HEK293 (cell line): ENCODE measurements around the gene DPYD.

ENCODE experiments used
- CTCF ChIA-PET: fragments of 350-600 bp; formaldehyde crosslinking; extraction: SDS; loops from one replicate; lab custom pipeline; 2021; ENCODE audit warnings: antibody characterized with exemption; lab: Yijun Ruan, JAX
- POLR2A ChIA-PET: fragments of 300-600 bp; formaldehyde crosslinking; extraction: SDS; loops from one replicate; lab custom pipeline; 2020; ENCODE audit warnings: antibody characterized with exemption, inconsistent platforms; lab: Yijun Ruan, JAX
- H3K27ac ChIP-seq: fragments of 200-500 bp; sonication (Bioruptor generic); 2 replicates; pipeline ENCODE4 v1.5.1; 2014; ENCODE audit warnings: low read depth, low read length, control low read depth, inconsistent platforms; ENCODE audit errors: extremely low read depth
- H3K36me3 ChIP-seq, 2 experiments: fragments of 200-500 bp in 1 of 2; sonication (Bioruptor generic) in 1 of 2; 1 replicate in 1 of 2; 2 replicates in 1 of 2; pipeline ENCODE4 v1.5.1; 2014 to 2017; ENCODE audit warnings: inconsistent platforms in 2 of 2, low read length in 2 of 2; ENCODE audit not compliant: control insufficient read depth in 2 of 2, insufficient read depth in 1 of 2
- H3K4me1 ChIP-seq: fragments of 200-500 bp; sonication (Bioruptor generic); 2 replicates; pipeline ENCODE4 v1.5.1; 2014; ENCODE audit warnings: mild to moderate bottlenecking, low read length, inconsistent platforms; ENCODE audit not compliant: control insufficient read depth, insufficient read depth
- H3K4me3 ChIP-seq: 2 replicates; pipeline ENCODE4 v1.5.1; 2011; ENCODE audit warnings: low read depth, mild to moderate bottlenecking, control low read depth, low read length, moderate library complexity
- H3K9me3 ChIP-seq: fragments of 200-500 bp; sonication (Bioruptor generic); 2 replicates; pipeline ENCODE4 v1.5.1; 2014; ENCODE audit warnings: low read depth, low read length, inconsistent platforms; ENCODE audit not compliant: control insufficient read depth, insufficient read depth
- AEBP2 ChIP-seq: fragments of 450-650 bp; formaldehyde crosslinking; IDR thresholded peaks from 2 replicates; pipeline ENCODE4 v1.5.1; 2016; ENCODE audit warnings: missing biosample characterization, missing genetic modification characterization, borderline replicate concordance
- EGR2 ChIP-seq: fragments of 450-650 bp; formaldehyde crosslinking; IDR thresholded peaks from 2 replicates; pipeline ENCODE4 v1.5.1; 2016; ENCODE audit warnings: low read depth, missing biosample characterization, missing genetic modification characterization
- HOXA7 ChIP-seq: sonication (generic); formaldehyde crosslinking; IDR thresholded peaks from 2 replicates; pipeline ENCODE4 v1.8.1; 2022; ENCODE audit warnings: missing genetic modification reagents, borderline replicate concordance
- KLF7 ChIP-seq: fragments of 450-650 bp; formaldehyde crosslinking; IDR thresholded peaks from 2 replicates; pipeline ENCODE4 v1.5.1; 2016; ENCODE audit warnings: missing biosample characterization, missing genetic modification characterization, borderline replicate concordance
- SETDB1 ChIP-seq: IDR thresholded peaks from one replicate; pipeline ENCODE4 v1.6.1; 2017; ENCODE audit warnings: mild to moderate bottlenecking, low read length, moderate library complexity, mixed read lengths; ENCODE audit not compliant: insufficient read length
- TRIM28 ChIP-seq: IDR thresholded peaks from 2 replicates; pipeline ENCODE4 v1.6.1; 2011; ENCODE audit warnings: low read length, control low read depth, borderline replicate concordance
- ZFP69B ChIP-seq: fragments of 450-650 bp; formaldehyde crosslinking; IDR thresholded peaks from 2 replicates; pipeline ENCODE4 v1.5.1; 2016; ENCODE audit warnings: missing biosample characterization, missing genetic modification characterization
- ZNF114 ChIP-seq: fragments of 450-650 bp; formaldehyde crosslinking; IDR thresholded peaks from 2 replicates; pipeline ENCODE4 v1.5.0; 2017; ENCODE audit warnings: missing biosample characterization, missing genetic modification characterization
- ZNF133 ChIP-seq: fragments of 450-650 bp; formaldehyde crosslinking; IDR thresholded peaks from 2 replicates; pipeline ENCODE4 v1.5.1; 2016; ENCODE audit warnings: missing biosample characterization, missing genetic modification characterization
- ZNF155 ChIP-seq: fragments of 450-650 bp; formaldehyde crosslinking; IDR thresholded peaks from 2 replicates; pipeline ENCODE4 v1.5.1; 2016; ENCODE audit warnings: missing biosample characterization, missing genetic modification characterization
- ZNF16 ChIP-seq: fragments of 450-650 bp; formaldehyde crosslinking; IDR thresholded peaks from 2 replicates; pipeline ENCODE4 v1.5.1; 2016; ENCODE audit warnings: low read depth, missing biosample characterization, missing genetic modification characterization
- ZNF175 ChIP-seq: fragments of 450-650 bp; formaldehyde crosslinking; IDR thresholded peaks from 2 replicates; pipeline ENCODE4 v1.5.1; 2016; ENCODE audit warnings: missing biosample characterization, missing genetic modification characterization
- ZNF19 ChIP-seq: fragments of 450-650 bp; formaldehyde crosslinking; IDR thresholded peaks from 2 replicates; pipeline ENCODE4; 2016; ENCODE audit warnings: missing biosample characterization, missing genetic modification characterization, low read depth
- ZNF2 ChIP-seq: fragments of 450-650 bp; formaldehyde crosslinking; IDR thresholded peaks from 2 replicates; pipeline ENCODE4 v1.5.1; 2016; ENCODE audit warnings: missing biosample characterization, missing genetic modification characterization
- ZNF280C ChIP-seq: fragments of 450-650 bp; formaldehyde crosslinking; IDR thresholded peaks from 2 replicates; pipeline ENCODE4 v1.5.1; 2016; ENCODE audit warnings: missing biosample characterization, missing genetic modification characterization
- ZNF366 ChIP-seq: fragments of 450-650 bp; formaldehyde crosslinking; conservative IDR thresholded peaks from 2 replicates; pipeline ENCODE4 v1.5.1; 2016; ENCODE audit warnings: missing biosample characterization, missing genetic modification characterization
- ZNF391 ChIP-seq: fragments of 450-650 bp; formaldehyde crosslinking; IDR thresholded peaks from 2 replicates; pipeline ENCODE4 v1.5.1; 2016; ENCODE audit warnings: low read depth, missing biosample characterization, missing genetic modification characterization, borderline replicate concordance
- ZNF426 ChIP-seq: fragments of 450-650 bp; formaldehyde crosslinking; IDR thresholded peaks from 2 replicates; pipeline ENCODE4 v1.5.1; 2017; ENCODE audit warnings: missing biosample characterization, missing genetic modification characterization, mild to moderate bottlenecking, inconsistent platforms, moderate library complexity
- ZNF513 ChIP-seq: fragments of 450-650 bp; IDR thresholded peaks from 2 replicates; pipeline ENCODE4 v1.5.1; 2018; ENCODE audit warnings: missing biosample characterization, missing genetic modification characterization
- ZNF555 ChIP-seq: fragments of 450-650 bp; formaldehyde crosslinking; conservative IDR thresholded peaks from 2 replicates; pipeline ENCODE4 v1.5.1; 2017; ENCODE audit warnings: missing biosample characterization, mild to moderate bottlenecking, missing genetic modification characterization, inconsistent platforms
- ZNF610 ChIP-seq: fragments of 450-650 bp; formaldehyde crosslinking; IDR thresholded peaks from 2 replicates; pipeline ENCODE4 v1.5.1; 2016; ENCODE audit warnings: missing biosample characterization, missing genetic modification characterization, borderline replicate concordance
- ZNF624 ChIP-seq: fragments of 450-650 bp; formaldehyde crosslinking; IDR thresholded peaks from 2 replicates; pipeline ENCODE4 v1.5.1; 2017; ENCODE audit warnings: missing biosample characterization, missing genetic modification characterization
- ZNF629 ChIP-seq: fragments of 450-650 bp; formaldehyde crosslinking; IDR thresholded peaks from 2 replicates; pipeline ENCODE4 v1.5.1; 2017; ENCODE audit warnings: missing biosample characterization, missing genetic modification characterization
- ZNF670 ChIP-seq: fragments of 450-650 bp; formaldehyde crosslinking; IDR thresholded peaks from 2 replicates; pipeline ENCODE4 v1.5.1; 2016; ENCODE audit warnings: missing biosample characterization, missing genetic modification characterization, low read depth
- ZNF701 ChIP-seq: fragments of 450-650 bp; formaldehyde crosslinking; IDR thresholded peaks from 2 replicates; pipeline ENCODE4 v1.5.1; 2016; ENCODE audit warnings: missing biosample characterization, missing genetic modification characterization
- ZSCAN23 ChIP-seq: fragments of 450-650 bp; formaldehyde crosslinking; IDR thresholded peaks from 2 replicates; pipeline ENCODE4 v1.5.1; 2016; ENCODE audit warnings: missing biosample characterization, missing genetic modification characterization

Gene DPYD

GRCh38 chr1:97646071-97646470, 274.8 kb downstream of the DPYD start:
- ChIA-PET POLR2A (no interaction called here), CTCF (no interaction called here)
- no peak overlapping the region for H3K4me3 ChIP-seq
- H3K9me3 ChIP-seq: no peaks in the 10 kb centered on the region
- no peaks in the 10 kb centered on the region for H3K36me3 ChIP-seq
- TF ChIP-seq EGR2 (tag by site-specific recombination) (no peak), ZNF19 (tag by site-specific recombination) (no peak), ZNF133 (tag by site-specific recombination) (peak; percentile 93), ZNF175 (tag by site-specific recombination) (no peak), SETDB1 (peak; percentile 75), TRIM28 (0 out of 2 replicates have a peak, but pooled peaks have one; percentile 59)
- no peaks in the 10 kb centered on the region for H3K4me1 ChIP-seq
- H3K27ac ChIP-seq: no peak overlapping the region

GRCh38 chr1:97640677-97641076, 280.2 kb downstream of the DPYD start:
- no peak for TF ChIP-seq ZNF513 (tag by site-specific recombination)
- Histone ChIP-seq H3K36me3 (no peaks in the 10 kb centered on the region), H3K9me3 (no peaks in the 10 kb centered on the region), H3K27ac (no peak overlapping the region), H3K4me1 (peaks cover 2% of the 10 kb centered on the region; the same call in 1 of the 2 replicates), H3K4me3 (no peak overlapping the region)
- CTCF ChIA-PET: no interaction called here
- POLR2A ChIA-PET: no interaction called here

GRCh38 chr1:97636941-97637340, 283.9 kb downstream of the DPYD start:
- Histone ChIP-seq H3K4me1 (peaks cover 10% of the 10 kb centered on the region), H3K4me3 (no peak overlapping the region), H3K27ac (no peak overlapping the region), H3K36me3 (no peaks in the 10 kb centered on the region), H3K9me3 (no peaks in the 10 kb centered on the region)
- TF ChIP-seq AEBP2 (tag by site-specific recombination) (no peak), ZNF16 (tag by site-specific recombination) (no peak), ZNF555 (tag by site-specific recombination) (no peak), ZFP69B (tag by site-specific recombination) (no peak), HOXA7 (no peak), KLF7 (no peak), ZNF629 (tag by site-specific recombination) (no peak), ZNF2 (tag by site-specific recombination) (no peak), ZNF366 (tag by site-specific recombination) (no peak), ZNF155 (tag by site-specific recombination) (no peak), ZNF624 (tag by site-specific recombination) (no peak), ZNF391 (tag by site-specific recombination) (no peak), ZNF114 (tag by site-specific recombination) (no peak), ZSCAN23 (tag by site-specific recombination) (no peak), ZNF670 (tag by site-specific recombination) (no peak), ZNF610 (no peak), ZNF701 (no peak), ZNF426 (tag by site-specific recombination) (no peak), ZNF280C (tag by site-specific recombination) (no peak)
- ChIA-PET POLR2A (no interaction called here), CTCF (no interaction called here)
